Right atrium auricular region (tissue), 2 donors: ENCODE data around the gene CMSS1. TPM values are rescaled to one million over a fixed set of nuclear protein-coding genes. Genes with fewer than 3 reads are reported as not detected.

ENCODE experiments used
- DNase-seq: peaks from one replicate; pipeline ENCODE4 v3.0.0-alpha.2; 2019; ENCODE audit warnings: low spot score
- H3K27ac ChIP-seq, 2 donors: fragments of 200-600 bp; sonication (generic); 1 replicate in 1 of 2; 2 replicates in 1 of 2; pipeline ENCODE4 v1.5.1; 2016 to 2019
- H3K27me3 ChIP-seq, 2 donors: fragments of 200-600 bp; sonication (generic); one replicate each; pipeline versions ENCODE4 v1.5.1 to v1.6.0; 2017 to 2019
- H3K36me3 ChIP-seq: fragments of 200-600 bp; sonication (generic); one replicate; pipeline ENCODE4 v1.5.1; 2016
- H3K4me1 ChIP-seq, 2 donors: fragments of 200-600 bp; sonication (generic); one replicate each; pipeline versions ENCODE4 v1.5.1 to v1.6.0; 2017 to 2019
- H3K4me3 ChIP-seq, 2 donors: fragments of 200-600 bp; sonication (generic); 1 replicate in 1 of 2; 2 replicates in 1 of 2; pipeline ENCODE4 v1.5.1; 2017 to 2019; ENCODE audit warnings: mild to moderate bottlenecking in 1 of 2, moderate library complexity in 1 of 2
- H3K9me3 ChIP-seq, 2 donors: fragments of 200-600 bp; sonication (generic); one replicate each; pipeline ENCODE4 v1.5.1; 2019
- CTCF ChIP-seq, 2 donors: fragments of 200-600 bp; sonication (generic); IDR thresholded peaks; one replicate each; pipeline ENCODE4 v1.5.1; 2019; ENCODE audit warnings: antibody characterized with exemption in 2 of 2
- total RNA-seq, 2 donors: library from RNA; depleted of rRNA; stranded (reverse); fragments of >200 nt; gene quantifications; one replicate each; pipeline ENCODE4 v1.1.0, GENCODE V29; 2016

The CMSS1 gene
- total RNA-seq, 2 donors from 2014 or later: 5.7 to 17.7 TPM

- Histone ChIP-seq H3K27me3 (no peaks in the 10 kb centered on the region), H3K4me1 (peaks cover 0 to 28% of the 10 kb centered on the region in 2 donors), H3K4me3 (no peak overlapping the region), H3K9me3 (no peaks in the 10 kb centered on the region), H3K36me3 (no peaks in the 10 kb centered on the region), H3K27ac (peak overlapping the region; percentile 7 to 13)
- no peak for TF ChIP-seq CTCF (IDR thresholded peaks at IDR 0.05)
- no peak for DNase-seq
Measured at GRCh38 chr3:99954914-99955644, 137.4 kb downstream of the CMSS1 start.

- Histone ChIP-seq H3K36me3 (no peaks in the 10 kb centered on the region), H3K4me1 (peaks cover 0 to 28% of the 10 kb centered on the region in 2 donors), H3K4me3 (no peak overlapping the region), H3K9me3 (no peaks in the 10 kb centered on the region), H3K27ac (peak overlapping the region; percentile 7 to 13), H3K27me3 (no peaks in the 10 kb centered on the region)
- no peak for TF ChIP-seq CTCF (IDR thresholded peaks at IDR 0.05)
- DNase-seq: no peak
Measured at GRCh38 chr3:99955773-99956562, 138.3 kb downstream of the CMSS1 start.

GRCh38 chr3:99957151-99957796 lies 139.6 kb downstream of the CMSS1 start:
- no peak for TF ChIP-seq CTCF (IDR thresholded peaks at IDR 0.05)
- H3K4me3 ChIP-seq: no peak overlapping the region
- peaks cover 0 to 37% of the 10 kb centered on the region in 2 donors for H3K4me1 ChIP-seq
- no peaks in the 10 kb centered on the region for H3K27me3 ChIP-seq
- DNase-seq: no peak
- no peaks in the 10 kb centered on the region for H3K9me3 ChIP-seq
- no peak overlapping the region for H3K27ac ChIP-seq
- no peaks in the 10 kb centered on the region for H3K36me3 ChIP-seq

GRCh38 chr3:99958222-99958912 lies 140.7 kb downstream of the CMSS1 start:
- TF ChIP-seq CTCF (IDR thresholded peaks at IDR 0.05): no peak
- no peak overlapping the region for H3K4me3 ChIP-seq
- no peak for DNase-seq
- no peaks in the 10 kb centered on the region for H3K9me3 ChIP-seq
- H3K4me1 ChIP-seq: peaks cover 0 to 40% of the 10 kb centered on the region in 2 donors
- peak overlapping the region; percentile 52 to 70 for H3K27ac ChIP-seq
- H3K27me3 ChIP-seq: no peaks in the 10 kb centered on the region
- no peaks in the 10 kb centered on the region for H3K36me3 ChIP-seq

- H3K9me3 ChIP-seq: no peaks in the 10 kb centered on the region
- no peaks in the 10 kb centered on the region for H3K27me3 ChIP-seq
- no peak for TF ChIP-seq CTCF (IDR thresholded peaks at IDR 0.05)
- DNase-seq: no peak
- no peaks in the 10 kb centered on the region for H3K36me3 ChIP-seq
- H3K4me1 ChIP-seq: peaks cover 0 to 34% of the 10 kb centered on the region in 2 donors
- H3K27ac ChIP-seq: peak overlapping the region in 1 of 2 donors; percentile 24
- H3K4me3 ChIP-seq: no peak overlapping the region
Measured at GRCh38 chr3:99960123-99960878, 142.6 kb downstream of the CMSS1 start.
